ENCODE results near the gene SMIM43. TPM values are rescaled to one million over a fixed set of nuclear protein-coding genes. Genes with fewer than 3 reads are reported as not detected.

SMIM43 gene
- total RNA-seq (2014; rRNA removed; shearing (Covaris generic); ENCODE audit: low replicate concordance): not detected in 2 replicates

DNA sequence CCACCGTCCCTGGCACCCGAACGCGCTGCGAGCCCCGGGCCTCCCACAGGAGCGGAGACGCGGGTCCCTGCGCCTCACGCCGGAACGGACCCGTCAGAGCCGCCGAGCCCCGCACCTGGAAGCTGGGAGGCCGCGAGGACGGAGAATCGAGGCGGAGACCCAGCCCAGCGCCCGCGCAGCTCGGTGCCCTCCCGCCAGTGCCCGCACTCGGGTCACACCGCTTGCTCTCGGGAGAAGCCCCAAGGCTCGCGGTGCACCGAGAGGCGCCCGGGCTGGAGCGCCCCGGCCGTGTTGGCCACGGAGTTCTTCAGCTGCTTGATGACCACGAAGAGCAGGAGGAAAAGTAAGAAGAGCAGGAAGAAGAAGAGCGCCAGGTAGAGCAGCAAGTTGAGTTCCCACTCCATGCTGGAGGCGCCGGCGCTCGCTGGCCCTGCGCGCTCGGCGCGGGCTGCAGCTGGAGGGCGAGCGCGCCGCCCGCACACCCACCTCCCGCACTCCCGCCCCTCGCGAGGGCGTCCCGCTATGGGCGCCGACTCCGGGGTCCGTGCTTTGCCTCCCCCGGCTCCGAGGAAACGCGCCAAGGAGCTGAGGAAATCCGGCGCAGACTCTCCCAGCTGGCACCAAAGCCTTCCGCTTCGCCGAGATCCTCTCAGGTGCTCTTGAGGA lies at the start of gene SMIM43:
TSS of gene SMIM43 (minus strand) at position 463 of the 666 bp plus-strand sequence. CDS start at position 404, 59 bp downstream.
- DNase-seq (ENCODE audit: low read depth): no peak
- in situ Hi-C loops (cut with HindIII; ENCODE audit: low pct_unique_long_range_greater_than_20kb, low sequenced_read_pairs): no loop called here

DNA sequence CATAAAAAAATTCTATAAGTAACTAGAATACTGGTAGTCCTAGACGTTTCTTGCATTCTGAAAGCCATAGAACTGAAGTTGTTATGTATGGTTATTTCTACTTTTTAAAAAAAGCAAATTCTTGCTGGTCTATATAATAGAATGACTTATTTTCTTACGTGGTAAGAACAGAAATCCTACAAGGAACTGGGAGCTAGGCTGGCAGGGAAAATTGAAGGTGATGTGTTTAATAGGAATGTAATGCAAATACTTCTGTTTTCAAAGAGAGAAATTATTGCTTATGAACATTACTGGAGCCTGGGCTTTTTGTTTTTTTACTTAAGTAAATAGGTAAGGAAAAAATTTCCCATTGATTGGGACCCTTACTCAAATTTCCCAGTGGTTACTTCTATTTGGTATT lies 49.8 kb upstream of the SMIM43 start:
- DNase-seq (ENCODE audit: low read depth): no peak
- in situ Hi-C loops (cut with HindIII; ENCODE audit: low pct_unique_long_range_greater_than_20kb, low sequenced_read_pairs): no loop called here

DNA sequence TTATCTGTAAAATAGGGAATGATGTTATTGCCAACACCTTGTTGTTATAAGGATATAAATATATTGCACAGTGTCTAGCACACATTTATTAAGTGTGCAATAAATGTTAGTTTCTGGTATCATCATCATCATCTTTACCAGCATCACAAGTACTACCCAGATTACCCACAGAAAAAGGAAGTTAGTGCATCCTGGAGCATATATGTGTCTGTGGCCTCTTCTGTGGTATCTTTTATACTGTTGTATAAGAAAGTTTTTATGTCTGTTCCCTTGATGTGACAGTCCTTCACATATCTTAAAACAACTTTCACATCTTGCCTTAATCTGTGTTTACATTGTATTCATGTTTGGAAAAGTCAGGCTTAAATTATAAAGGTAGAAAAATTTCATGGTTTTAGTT lies 46.2 kb upstream of the SMIM43 start:
- DNase-seq (ENCODE audit: low read depth): no peak
- in situ Hi-C loops (cut with HindIII; ENCODE audit: low pct_unique_long_range_greater_than_20kb, low sequenced_read_pairs): no loop called here

DNA sequence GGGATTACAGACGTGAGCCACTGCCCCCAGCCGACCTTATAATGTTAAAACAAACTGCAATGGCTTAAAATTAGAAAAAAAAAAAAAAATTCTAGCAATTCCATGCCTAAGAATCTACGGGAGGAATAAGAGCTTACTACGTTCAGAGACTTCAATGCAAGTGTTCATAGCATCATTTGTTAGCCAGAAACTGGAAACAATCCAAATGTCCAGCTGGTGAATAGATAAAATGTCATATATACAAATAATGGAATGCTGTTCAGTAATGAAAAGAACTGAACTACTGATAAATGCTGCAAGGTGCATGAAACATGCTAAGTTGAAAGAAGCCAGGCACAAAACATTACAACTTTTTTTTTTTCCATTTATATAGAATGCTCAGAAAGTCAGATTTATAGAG lies 41.4 kb upstream of the SMIM43 start:
- no peak for DNase-seq (ENCODE audit: low read depth)
- in situ Hi-C loops (cut with HindIII; ENCODE audit: low pct_unique_long_range_greater_than_20kb, low sequenced_read_pairs): no loop called here

DNA sequence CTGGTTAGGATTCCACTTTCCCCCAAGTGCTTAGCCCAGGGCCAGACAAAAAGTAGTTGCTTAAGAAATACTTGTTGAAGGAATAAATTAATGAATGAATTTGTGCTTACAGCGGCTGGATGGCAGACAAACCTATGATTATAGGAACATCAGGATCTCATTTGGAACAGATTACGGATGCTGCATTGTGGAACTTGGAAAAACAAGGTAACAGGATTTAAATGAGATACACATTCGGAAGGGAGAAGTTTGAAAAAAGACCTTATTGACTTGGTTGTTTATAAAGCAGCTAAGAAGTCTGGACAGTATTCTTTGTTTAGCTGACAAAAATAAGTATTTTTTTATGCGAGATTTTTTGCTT lies 36.7 kb upstream of the SMIM43 start:
- in situ Hi-C loops (cut with HindIII; ENCODE audit: low pct_unique_long_range_greater_than_20kb, low sequenced_read_pairs): no loop called here
- DNase-seq (ENCODE audit: low read depth): no peak

DNA sequence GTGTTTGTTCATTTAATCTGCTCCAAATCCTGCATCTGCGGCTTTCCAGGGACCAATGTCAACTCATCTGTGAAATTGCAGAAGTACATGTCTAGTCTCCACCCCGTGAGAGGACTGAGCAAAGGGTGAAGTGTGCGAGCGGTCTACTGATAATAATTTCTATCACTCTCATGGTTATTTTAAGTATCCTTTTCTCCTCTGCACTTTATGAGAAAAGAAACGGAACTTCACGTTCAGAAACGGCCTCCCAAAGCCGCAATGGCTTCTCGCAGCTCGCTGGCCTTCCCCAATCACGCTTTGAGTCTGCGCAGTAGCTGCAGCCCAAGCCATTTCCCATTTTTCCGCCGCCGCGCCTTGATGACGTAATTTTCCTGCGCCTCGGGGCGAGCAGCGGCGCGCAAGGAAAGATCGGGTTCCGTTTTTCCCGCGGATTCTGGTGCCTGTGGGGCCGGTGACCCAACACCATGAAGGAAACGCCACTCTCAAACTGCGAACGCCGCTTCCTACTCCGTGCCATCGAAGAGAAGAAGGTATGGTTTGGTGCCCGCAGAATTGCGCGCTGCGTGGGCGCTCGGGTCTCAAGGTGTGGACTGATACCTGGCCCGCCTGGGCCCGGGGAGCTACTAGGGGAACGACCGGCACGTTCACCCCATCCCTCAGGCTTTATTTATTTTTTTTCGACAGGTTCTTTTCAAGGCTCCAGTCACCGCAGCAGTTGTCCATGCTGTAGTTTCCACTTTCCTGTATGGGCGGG lies 36.2 kb upstream of the SMIM43 start, which contains the start of gene EXOSC9:
TSS of gene EXOSC9 (plus strand) at position 363 of the 754 bp plus-strand sequence. CDS start at position 465, 102 bp downstream.
- peak; percentile 86 for DNase-seq (ENCODE audit: low read depth)
- in situ Hi-C loops (cut with HindIII; ENCODE audit: low pct_unique_long_range_greater_than_20kb, low sequenced_read_pairs): no loop called here

DNA sequence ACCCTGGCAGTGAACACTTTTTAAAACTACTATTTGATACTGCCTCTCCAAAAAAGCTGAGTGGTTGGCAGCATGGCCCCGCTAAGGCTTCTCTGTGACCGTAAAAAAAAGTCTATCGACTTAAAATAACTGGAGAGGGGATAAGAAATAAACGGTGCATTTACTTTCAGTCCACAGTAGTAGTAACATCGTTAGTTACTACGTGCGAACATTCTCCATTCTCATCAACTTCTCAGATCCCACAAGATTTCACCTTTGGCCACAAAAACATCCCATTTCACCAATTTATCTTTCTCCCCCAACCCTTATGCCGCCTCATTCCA lies 35.6 kb upstream of the SMIM43 start:
- no peak for DNase-seq (ENCODE audit: low read depth)
- in situ Hi-C loops (cut with HindIII; ENCODE audit: low pct_unique_long_range_greater_than_20kb, low sequenced_read_pairs): no loop called here

DNA sequence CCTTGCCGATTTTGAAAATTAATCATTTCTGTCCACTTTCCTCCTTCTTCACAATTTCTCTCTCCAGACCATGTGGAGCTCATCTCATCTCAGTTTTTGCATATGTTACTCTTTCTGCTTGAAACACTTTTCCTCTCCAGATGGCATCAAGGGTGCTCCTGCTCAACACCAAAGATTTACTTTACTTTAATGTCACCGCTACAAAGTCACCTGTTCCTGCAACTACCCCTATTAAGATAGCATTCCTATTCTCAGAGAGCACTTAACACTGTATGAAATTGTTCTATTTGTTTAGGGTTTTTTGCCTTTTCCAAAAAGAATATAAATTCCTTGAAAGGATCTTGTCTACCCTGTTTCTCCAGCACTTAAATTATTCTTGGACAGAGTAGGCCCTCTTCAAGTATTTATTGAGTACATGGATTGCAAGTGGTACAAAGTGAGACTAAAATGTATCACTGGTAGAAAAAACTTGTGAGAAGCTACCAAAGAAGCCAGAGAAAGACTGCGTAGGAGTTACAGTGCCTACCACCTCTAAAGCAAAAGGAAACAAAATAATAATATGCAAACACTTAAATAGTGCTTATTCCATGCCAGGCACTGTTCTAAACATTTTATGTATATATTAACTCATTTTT lies 35.0 kb upstream of the SMIM43 start:
- in situ Hi-C loops (cut with HindIII; ENCODE audit: low pct_unique_long_range_greater_than_20kb, low sequenced_read_pairs): no loop called here
- no peak for DNase-seq (ENCODE audit: low read depth)

DNA sequence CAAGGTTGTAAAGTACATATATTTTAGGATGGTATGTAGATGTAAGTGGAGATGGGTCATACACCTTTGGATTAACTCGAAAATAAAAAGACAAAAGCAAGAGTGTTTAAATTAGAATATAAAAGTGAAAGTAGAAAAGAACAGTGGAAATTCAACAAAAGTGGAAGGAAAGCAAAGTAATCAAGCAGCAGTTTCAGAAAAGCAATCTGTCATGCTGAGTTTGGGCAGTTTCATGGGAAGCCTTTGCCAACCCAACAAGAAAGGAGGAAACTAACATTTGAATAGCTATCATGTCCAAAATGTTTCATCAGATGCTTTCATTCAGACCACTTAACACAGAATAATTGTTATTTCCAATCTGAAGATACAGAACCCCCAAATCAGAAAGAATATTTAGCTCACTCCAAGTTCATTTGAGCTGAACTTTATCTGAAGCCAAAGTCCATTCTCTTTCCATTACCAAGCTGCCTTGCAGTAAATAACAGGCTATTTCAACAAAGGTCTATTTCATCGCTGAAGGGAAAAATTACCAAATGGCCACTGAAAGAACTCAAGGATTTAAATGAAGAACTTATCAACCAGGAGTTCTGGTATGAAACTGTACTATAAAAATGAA lies 34.4 kb upstream of the SMIM43 start:
- in situ Hi-C loops (cut with HindIII; ENCODE audit: low pct_unique_long_range_greater_than_20kb, low sequenced_read_pairs): no loop called here
- DNase-seq (ENCODE audit: low read depth): no peak

DNA sequence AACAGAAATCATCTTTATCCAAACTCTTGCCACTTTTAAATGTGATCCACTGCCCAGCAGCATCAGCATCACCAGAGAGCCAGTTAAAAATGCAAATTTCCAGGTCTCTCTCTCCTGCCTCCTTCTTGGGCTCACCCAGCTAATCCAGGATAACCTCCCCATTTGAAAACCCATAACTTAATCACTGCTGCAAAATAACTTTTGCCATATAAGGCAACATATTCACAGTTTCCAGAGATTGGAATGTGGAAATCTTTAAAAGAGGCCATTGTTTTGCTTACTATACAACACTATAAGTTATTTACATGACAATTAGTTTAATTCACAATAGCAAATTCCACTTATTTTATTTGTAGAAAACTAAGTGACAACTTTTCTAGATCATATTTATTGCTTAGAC lies 31.3 kb upstream of the SMIM43 start:
- in situ Hi-C loops (cut with HindIII; ENCODE audit: low pct_unique_long_range_greater_than_20kb, low sequenced_read_pairs): no loop called here
- DNase-seq (ENCODE audit: low read depth): no peak

DNA sequence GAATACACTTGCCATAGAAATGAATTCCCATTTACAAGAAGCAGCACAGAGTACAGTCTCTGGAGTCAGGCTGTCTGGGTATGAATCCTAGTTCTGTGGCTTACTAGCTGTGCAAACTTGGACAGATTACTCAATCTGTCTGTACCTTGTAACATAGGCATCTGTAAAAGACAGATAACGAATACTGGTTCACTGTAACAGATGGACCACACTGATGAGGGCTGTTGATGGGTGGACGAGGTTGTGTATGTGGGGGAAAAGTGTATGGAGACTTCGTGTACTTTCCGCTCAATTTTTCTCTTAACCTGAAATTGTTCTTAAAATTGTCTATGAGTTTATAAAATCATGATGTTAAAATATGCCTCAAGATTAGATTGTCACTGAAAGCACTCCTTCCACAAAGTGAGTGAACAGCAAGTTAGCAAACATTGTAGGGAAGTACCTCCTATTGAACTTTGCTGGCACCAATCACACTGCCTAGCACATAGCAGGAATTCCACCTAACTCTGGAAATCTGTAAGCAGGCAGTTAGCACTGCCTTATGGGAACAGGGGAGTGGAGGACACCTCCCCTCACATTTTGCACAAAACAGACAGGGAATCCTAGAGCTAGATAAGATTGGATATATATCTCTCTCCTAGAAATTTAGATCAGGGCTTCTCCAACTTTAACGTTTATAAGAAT lies 29.7 kb upstream of the SMIM43 start:
- no peak for DNase-seq (ENCODE audit: low read depth)
- in situ Hi-C loops (cut with HindIII; ENCODE audit: low pct_unique_long_range_greater_than_20kb, low sequenced_read_pairs): no loop called here

DNA sequence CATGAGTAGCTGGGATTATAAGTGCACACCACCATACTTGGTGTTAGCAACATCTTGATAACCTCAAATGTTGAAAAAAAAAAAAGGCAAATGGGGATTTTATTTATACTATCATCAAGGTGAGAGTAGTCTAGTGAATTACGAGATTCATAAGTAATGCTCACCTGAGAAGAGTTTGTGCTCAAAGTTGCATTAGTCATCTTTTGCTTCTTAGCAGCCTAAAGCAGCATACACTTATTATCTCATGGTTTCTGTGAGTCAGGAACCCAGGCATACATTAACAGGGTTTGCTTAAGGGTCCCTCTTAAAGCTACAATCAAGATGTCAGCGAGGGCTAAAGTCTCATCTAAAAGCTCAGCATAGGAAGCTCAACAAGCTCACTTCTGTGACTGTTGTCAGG lies 28.0 kb upstream of the SMIM43 start:
- in situ Hi-C loops (cut with HindIII; ENCODE audit: low pct_unique_long_range_greater_than_20kb, low sequenced_read_pairs): no loop called here

DNA sequence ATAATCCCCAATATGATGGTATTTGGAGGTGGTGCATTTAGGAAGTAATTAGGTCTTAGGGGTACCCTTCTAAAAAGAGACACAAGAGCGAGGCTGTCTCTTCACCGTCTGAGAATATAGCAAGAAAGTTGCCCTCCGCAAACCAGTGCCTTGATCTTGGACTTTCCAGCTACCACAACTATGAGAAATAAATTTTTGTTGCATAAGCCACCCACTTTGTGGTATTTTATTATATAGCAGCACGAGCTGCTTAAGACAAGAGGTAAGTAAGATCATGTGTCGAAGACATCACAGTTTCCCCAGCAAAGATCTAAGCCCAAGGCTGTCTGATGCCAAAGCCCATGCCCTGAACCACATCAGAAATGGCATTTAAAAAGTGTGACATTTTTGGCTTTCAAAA lies 26.5 kb upstream of the SMIM43 start:
- DNase-seq (ENCODE audit: low read depth): no peak
- in situ Hi-C loops (cut with HindIII; ENCODE audit: low pct_unique_long_range_greater_than_20kb, low sequenced_read_pairs): no loop called here

More for the DNA sequence above, 28.0 kb upstream of the SMIM43 start:
- DNase-seq (ENCODE audit: low read depth): no peak

DNA sequence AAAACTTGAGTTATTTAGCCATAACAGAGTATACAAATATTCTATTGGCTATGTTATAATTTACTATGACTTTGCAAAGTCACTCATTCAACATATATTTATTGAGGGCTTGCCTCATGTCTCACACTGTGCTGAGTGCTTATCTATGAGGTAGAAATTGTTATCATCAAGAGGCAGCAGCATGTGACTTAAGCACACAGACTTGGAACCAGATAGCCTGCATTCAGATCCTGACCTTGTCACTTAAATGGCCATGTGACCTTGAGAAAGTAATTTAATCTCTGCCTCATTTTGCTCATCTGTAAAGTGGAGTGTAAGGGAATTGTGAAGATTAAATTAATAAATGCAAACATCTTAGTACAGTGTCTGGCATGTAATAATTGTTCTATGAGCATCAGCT lies 26.0 kb upstream of the SMIM43 start:
- DNase-seq (ENCODE audit: low read depth): no peak
- in situ Hi-C loops (cut with HindIII; ENCODE audit: low pct_unique_long_range_greater_than_20kb, low sequenced_read_pairs): no loop called here

DNA sequence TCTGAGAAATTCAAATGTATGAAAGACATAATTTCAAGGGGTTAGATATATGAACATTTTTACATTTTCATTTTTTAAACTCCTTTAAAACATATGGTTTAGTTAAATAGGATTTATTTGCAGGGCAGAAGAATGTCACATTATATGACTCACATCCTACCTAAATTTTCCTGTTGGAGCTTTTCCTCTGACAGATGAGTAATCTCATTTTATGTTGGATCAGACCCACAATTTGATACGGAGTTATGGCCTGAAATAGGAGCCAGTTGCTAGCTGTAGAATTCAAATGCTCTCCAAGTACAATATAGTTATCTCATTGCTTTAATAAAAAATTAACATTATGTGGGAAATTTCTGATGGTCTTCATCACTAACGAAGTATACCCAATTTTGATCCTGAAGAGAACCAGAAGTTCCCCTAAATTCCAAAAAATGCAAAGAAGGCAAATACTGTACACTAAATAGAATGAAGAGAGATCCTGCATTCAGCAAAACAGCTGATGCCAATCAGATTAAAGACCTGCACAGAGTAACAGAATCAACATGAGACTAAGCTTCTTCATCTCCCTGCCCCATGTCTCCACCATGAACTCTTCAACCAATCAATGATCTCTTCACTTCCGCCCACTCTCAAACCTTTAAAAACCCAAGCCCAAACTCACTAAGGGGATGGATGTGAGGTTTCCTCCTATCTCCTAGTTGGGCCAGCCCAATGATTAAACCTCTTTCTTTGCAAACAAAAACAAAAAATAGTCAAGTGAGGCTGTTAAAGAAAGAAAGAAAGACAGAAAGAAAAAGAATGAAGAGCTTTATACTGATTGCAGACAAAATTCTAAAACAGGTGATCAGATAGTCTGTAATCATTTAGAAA lies 25.2 kb upstream of the SMIM43 start:
- no peak for DNase-seq (ENCODE audit: low read depth)
- in situ Hi-C loops (cut with HindIII; ENCODE audit: low pct_unique_long_range_greater_than_20kb, low sequenced_read_pairs): no loop called here

DNA sequence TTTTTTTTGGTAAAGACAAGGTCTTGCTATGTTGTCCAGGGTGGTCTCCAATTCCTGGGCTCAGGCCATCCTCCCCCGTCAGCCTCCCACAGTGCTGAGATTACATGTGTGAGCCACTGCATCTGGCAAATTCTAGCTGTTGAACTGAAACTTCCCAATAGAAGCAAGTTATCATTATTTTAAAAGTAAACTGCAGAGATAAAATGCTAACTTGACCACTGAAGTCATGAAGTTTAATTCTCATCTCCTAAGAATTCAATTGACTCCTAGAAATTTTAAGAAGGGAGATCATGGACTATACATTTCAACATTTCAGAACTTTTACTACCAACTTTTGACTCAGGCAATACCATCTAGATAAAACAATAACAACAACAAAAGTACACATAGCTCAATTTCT lies 24.5 kb upstream of the SMIM43 start:
- no peak for DNase-seq (ENCODE audit: low read depth)
- in situ Hi-C loops (cut with HindIII; ENCODE audit: low pct_unique_long_range_greater_than_20kb, low sequenced_read_pairs): no loop called here

DNA sequence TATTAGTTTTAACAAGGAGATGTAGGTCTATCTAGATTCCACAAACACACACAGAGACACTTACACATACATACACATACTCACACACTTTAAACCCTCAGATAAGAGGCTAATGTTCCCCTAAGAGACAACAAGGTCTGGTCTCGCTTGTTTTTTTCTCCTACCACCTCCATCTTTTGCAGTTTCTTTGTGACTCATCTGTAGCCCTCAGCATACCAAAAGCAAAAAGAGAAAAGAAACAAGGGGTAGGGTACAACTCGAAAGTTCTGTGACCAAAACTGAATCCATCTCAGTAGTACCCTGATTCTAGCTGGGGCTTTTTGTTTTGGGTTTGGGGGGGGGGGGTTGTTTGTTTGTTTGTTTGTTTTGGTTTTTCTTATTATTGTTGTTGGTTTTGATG lies 23.9 kb upstream of the SMIM43 start:
- in situ Hi-C loops (cut with HindIII; ENCODE audit: low pct_unique_long_range_greater_than_20kb, low sequenced_read_pairs): no loop called here
- DNase-seq (ENCODE audit: low read depth): no peak

DNA sequence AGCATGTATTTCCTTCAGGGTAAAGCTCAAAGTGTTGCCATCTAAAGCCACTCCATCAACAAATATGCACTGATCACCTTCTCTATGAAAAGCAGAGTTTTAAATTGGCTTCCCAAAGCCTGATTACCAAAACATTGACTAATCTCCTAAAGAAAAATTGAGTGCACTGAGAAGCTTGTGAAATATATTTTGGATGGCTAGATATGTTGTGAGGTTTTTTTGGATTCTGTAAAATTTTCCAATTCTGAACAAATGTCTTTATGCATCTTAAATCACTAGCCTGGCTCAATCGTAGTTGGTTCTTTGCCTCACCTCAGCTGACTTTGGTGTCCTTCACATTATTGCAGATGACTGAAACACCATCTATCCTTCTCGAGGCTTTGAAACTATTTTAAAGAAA lies 21.3 kb upstream of the SMIM43 start:
- no peak for DNase-seq (ENCODE audit: low read depth)
- in situ Hi-C loops (cut with HindIII; ENCODE audit: low pct_unique_long_range_greater_than_20kb, low sequenced_read_pairs): no loop called here

All from Caki2 (cell line).